Body of pancreas (tissue), 4 donors: ENCODE results near the gene CARD6. TPM values are rescaled to one million over a fixed set of nuclear protein-coding genes. Genes with fewer than 3 reads are reported as not detected.

Experiments
- ATAC-seq: fragments of 150-250 bp; one replicate; pipeline ENCODE4 v1.9.1; 2016
- DNase-seq, 4 donors: peaks; one replicate each; pipeline ENCODE4 v3.0.0-alpha.2; 2019
- H3K27ac ChIP-seq, 4 donors: fragments of 200-600 bp; sonication (generic); 1 replicate in 3 of 4; 2 replicates in 1 of 4; pipeline versions ENCODE4 v1.5.1 to v1.6.1; 2016 to 2019; ENCODE audit warnings: mild to moderate bottlenecking in 1 of 4, mixed read lengths in 1 of 4, moderate library complexity in 1 of 4
- H3K27me3 ChIP-seq, 2 donors: fragments of 200-600 bp; sonication (generic); one replicate each; pipeline ENCODE4 v1.6.0; 2016; ENCODE audit warnings: mild to moderate bottlenecking in 1 of 2
- H3K36me3 ChIP-seq, 2 donors: fragments of 200-600 bp; sonication (generic); replicated peaks in 1 of 2; 2 replicates each; pipeline ENCODE4 v1.5.1; 2016; ENCODE audit warnings: low read depth in 2 of 2; ENCODE audit not compliant: insufficient read depth in 1 of 2
- H3K4me1 ChIP-seq: fragments of 200-600 bp; sonication (generic); one replicate; pipeline ENCODE4 v1.6.0; 2016
- H3K4me3 ChIP-seq, 2 donors: fragments of 200-600 bp; sonication (generic); 1 replicate in 1 of 2; 2 replicates in 1 of 2; pipeline ENCODE4 v1.5.1; 2016 to 2019
- H3K9me3 ChIP-seq, 3 donors: fragments of 200-600 bp; sonication (generic); 1 replicate in 2 of 3; 2 replicates in 1 of 3; pipeline ENCODE4 v1.5.1; 2016
- CTCF ChIP-seq, 7 experiments: fragments of 450-650 bp in 4 of 7; fragments of 200-600 bp in 3 of 7; sonication (generic) in 3 of 7; IDR thresholded peaks; one replicate each; pipeline ENCODE4 v1.5.1; 2016 to 2019; ENCODE audit warnings: antibody characterized with exemption in 7 of 7
- POLR2A ChIP-seq, 3 donors: fragments of 450-650 bp; IDR thresholded peaks; one replicate each; pipeline ENCODE4 v1.6.1; 2016; ENCODE audit warnings: antibody characterized with exemption in 3 of 3, mild to moderate bottlenecking in 2 of 3
- WGBS, 2 donors: methylation state at CpG; one replicate each; pipeline ENCODE4 v1.1.5; 2017; 5-methylcytosine and 5-hydroxymethylcytosine counted together
- intact Hi-C: fragments of 100-400 bp; cut with DNase I; formaldehyde crosslinking; loops from one replicate; pipeline ENCODE4 v1.15.1; 2023
- small RNA-seq: library from RNA; depleted of rRNA; stranded (forward); fragments of <200 nt; gene quantifications from one replicate; pipeline ENCODE3, GENCODE V24; 2016
- total RNA-seq, 2 donors: library from RNA; depleted of rRNA; stranded (reverse); fragments of >200 nt; gene quantifications; one replicate each; pipeline ENCODE4 v1.1.0, GENCODE V29; 2016

CARD6 gene
- total RNA-seq, 2 donors from 2014 or later = 5.4 to 5.6 TPM

GRCh38 chr5:40909723-40910122 lies 68.6 kb downstream of the CARD6 start:
- H3K4me3 ChIP-seq = no peak overlapping the region
- H3K4me1 ChIP-seq = peaks cover 18% of the 10 kb centered on the region
- peak overlapping the region in 3 of 4 donors; percentile 14 to 42 (median 18) for H3K27ac ChIP-seq
- WGBS, 2 donors = 11 to 20% methylated on average over 2 of the region's 2 CpGs
- no peaks in the 10 kb centered on the region for H3K9me3 ChIP-seq
- ATAC-seq = no peak
- intact Hi-C loops = loop anchor here (10.0 kb wide), 1 partner anchor 615 kb away; no protein-coding TSS in a partner anchor
- no peaks in the 10 kb centered on the region for H3K27me3 ChIP-seq
- no peaks in the 10 kb centered on the region for H3K36me3 ChIP-seq
- no peak for DNase-seq
- TF ChIP-seq CTCF (IDR thresholded peaks at IDR 0.05) (no peak), POLR2A (IDR thresholded peaks at IDR 0.05) (no peak)

Small RNA genes lying within 50 kb of the gene (small RNA-seq; reads per million reads assigned to genes)
- 53.3 reads per million, percentile 95 among the genes with 10 or more reads in this experiment for gene SNORD72

Other genes with a start within 250 kb of the CARD6 start
- 10 to 100 TPM; 25.9 to 38.9 TPM for gene PTGER4, start 161.5 kb upstream of the CARD6 start, total RNA-seq
- 1 to 10 TPM; 2.3 to 9.3 TPM for gene TTC33, start 85.4 kb upstream of the CARD6 start, total RNA-seq
- gene PRKAA1, start 43.0 kb upstream of the CARD6 start, total RNA-seq = 10 to 100 TPM; 53.2 to 70.9 TPM
- 100 to 1,000 TPM; 126 to 256 TPM for gene RPL37, start 6.1 kb upstream of the CARD6 start, total RNA-seq
- gene C7, start 68.1 kb downstream of the CARD6 start, total RNA-seq = 100 to 1,000 TPM; 288 to 392 TPM
- not detected for gene MROH2B, start 230.0 kb downstream of the CARD6 start, total RNA-seq